ENCODE measurements around the gene FOXN4.

The FOXN4 gene

GRCh38 chr12:109256011-109256410 is 53.1 kb downstream of the FOXN4 start:
- DNase-seq = no peak

DNA sequence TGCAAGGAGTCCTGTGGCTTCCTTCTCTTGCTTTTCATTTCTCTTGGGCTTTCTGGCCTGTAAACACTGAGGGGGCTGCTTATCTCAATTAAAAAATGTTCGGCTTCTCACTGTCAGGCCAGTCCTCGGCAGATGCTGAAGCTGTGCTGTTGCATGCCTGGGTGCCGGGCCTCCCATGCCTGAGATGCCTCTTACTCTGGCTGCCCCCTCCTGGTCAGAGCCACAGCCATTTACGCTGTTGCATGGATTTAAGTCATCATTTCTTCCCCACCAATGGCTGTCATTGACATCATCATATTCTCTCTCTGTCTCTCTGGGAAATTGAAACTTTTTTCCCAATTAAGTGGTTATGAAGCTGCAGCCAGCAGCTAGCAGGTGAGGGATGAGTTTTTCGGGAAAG is 53.7 kb downstream of the FOXN4 start:
- no peak for DNase-seq

- no peak for DNase-seq
These were observed 55.1 kb downstream of the FOXN4 start for GRCh38 chr12:109253913-109254544.

GRCh38 chr12:109252799-109253198 is 56.3 kb downstream of the FOXN4 start:
- DNase-seq = no peak

- DNase-seq = no peak
These were observed 58.6 kb downstream of the FOXN4 start for GRCh38 chr12:109250523-109250922.

- no peak for DNase-seq
These were observed 61.0 kb downstream of the FOXN4 start for GRCh38 chr12:109247831-109248654.

DNA sequence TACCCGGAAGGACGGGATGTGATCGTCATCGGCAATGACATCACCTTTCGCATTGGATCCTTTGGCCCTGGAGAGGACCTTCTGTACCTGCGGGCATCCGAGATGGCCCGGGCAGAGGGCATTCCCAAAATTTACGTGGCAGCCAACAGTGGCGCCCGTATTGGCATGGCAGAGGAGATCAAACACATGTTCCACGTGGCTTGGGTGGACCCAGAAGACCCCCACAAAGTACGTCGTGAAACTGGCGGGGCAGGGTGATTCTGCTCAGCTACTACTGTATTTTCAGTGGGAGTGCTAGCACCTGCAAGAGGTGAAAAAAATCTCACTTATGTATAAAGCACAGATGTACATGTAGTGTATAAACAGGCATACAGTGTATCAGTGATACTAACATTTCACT is 62.9 kb downstream of the FOXN4 start:
- no peak for DNase-seq

DNA sequence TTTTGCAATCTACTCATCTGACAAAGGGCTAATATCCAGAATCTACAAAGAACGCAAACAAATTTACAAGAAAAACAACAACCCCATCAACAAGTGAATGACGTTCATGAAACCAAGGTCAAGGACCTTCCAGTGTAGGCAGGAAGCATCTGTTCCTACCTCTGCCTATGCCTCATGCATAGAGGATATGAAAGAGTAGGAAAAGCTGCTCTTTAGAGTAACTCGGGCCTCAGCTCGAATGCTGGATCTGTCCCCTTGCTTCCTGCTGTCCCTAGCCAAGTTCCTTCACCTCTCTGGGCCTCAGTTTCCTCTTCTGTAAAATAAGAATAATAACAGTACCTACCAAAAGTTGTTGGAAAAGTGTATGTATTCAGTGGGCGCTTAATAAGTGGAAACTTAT is 65.0 kb downstream of the FOXN4 start:
- DNase-seq = no peak

DNA sequence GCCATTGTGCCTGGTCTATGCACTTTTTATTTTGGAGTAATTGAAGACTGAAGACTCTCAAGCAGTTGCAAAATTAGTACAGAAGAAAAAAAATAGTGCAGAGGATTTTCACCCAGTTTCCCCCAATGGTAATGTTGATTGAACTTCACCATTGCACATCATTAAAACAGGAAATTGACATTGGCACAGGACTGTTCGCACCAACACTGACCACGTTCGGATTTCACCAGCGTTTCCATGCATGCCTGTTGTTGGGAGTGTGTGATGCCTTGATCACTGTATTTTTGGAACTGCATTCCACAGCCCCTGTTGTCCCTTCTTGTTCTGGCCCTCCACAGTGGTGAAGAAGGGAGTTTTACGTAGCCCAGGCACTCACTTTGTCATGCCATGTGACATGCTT is 67.1 kb downstream of the FOXN4 start:
- DNase-seq = no peak

GRCh38 chr12:109240365-109240764 is 68.7 kb downstream of the FOXN4 start:
- DNase-seq = no peak

DNA sequence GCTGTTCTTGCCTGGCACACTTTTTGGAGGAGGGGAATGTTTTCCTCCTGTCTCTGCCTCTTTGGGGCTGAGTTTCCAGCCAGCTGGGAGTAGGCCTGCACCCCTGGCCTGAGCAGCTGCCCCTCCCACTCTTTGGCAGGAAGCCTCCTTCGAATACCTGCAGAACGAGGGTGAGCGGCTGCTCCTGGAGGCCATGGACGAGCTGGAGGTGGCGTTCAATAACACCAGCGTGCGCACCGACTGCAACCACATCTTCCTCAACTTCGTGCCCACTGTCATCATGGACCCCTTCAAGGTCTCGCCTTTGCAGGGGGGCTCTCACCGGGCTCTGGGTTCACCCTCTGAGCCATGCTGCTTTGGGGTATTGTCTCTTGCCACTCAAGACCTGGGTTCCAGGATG is 69.4 kb downstream of the FOXN4 start:
- no peak for DNase-seq

GRCh38 chr12:109239179-109239578 is 69.9 kb downstream of the FOXN4 start:
- no peak for DNase-seq

GRCh38 chr12:109236257-109236656 is 72.8 kb downstream of the FOXN4 start:
- no peak for DNase-seq

GRCh38 chr12:109234012-109234411 is 75.1 kb downstream of the FOXN4 start:
- DNase-seq = no peak

DNA sequence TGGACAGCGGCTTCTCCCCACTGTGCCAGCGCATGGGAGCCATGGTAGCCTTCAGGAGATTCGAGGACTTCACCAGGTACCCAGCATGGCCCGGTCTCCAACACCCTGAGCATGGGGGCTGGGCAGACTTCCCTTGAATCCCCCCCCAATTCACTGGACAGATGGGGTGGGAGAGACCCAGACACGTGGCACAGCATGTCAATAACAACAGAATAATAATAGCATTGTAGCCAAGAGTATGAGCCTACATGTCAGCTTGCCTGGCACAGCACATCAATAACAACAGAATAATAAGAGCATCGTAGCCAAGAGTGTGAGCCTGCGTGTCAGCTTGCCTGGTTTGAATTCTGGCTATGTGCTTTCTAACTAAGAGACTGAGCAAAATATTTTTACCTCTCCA is 76.4 kb downstream of the FOXN4 start:
- DNase-seq = no peak

- no peak for DNase-seq
These were observed 78.9 kb downstream of the FOXN4 start for GRCh38 chr12:109230193-109230592.

DNA sequence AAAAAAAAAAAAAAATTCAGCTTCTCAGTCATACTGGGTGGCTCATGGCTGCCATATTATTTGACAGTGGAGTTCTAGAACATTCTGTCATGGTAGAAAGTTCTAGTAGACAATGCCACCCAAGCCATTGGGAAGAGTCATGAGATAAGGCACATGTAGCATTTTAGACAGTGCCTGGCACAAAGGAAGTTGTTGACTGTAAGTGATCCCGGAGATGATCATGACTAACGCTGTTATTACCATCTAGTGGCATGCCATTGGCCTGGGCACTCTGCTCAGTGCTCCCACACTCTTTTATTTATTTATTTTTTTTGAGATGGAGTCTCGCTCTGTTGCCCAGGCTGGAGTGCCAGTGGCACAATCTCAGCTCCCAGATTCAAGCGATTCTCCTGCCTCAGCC is 80.4 kb downstream of the FOXN4 start:
- DNase-seq = no peak

All from cerebellar nuclear complex (tissue), 1 donor.